Cortex of kidney (tissue), 1 donor: Measurements from ENCODE around the gene RPL41.
"Not testable (repeated sequence)": the region's sequence is repeated elsewhere in the genome, so short reads cannot be mapped to it uniquely, and the experiment has no call there.

Experiments
- DNase-seq: peaks from one replicate; lab custom pipeline; 2025; lab: John Stamatoyannopoulos, UW

Gene RPL41

DNA sequence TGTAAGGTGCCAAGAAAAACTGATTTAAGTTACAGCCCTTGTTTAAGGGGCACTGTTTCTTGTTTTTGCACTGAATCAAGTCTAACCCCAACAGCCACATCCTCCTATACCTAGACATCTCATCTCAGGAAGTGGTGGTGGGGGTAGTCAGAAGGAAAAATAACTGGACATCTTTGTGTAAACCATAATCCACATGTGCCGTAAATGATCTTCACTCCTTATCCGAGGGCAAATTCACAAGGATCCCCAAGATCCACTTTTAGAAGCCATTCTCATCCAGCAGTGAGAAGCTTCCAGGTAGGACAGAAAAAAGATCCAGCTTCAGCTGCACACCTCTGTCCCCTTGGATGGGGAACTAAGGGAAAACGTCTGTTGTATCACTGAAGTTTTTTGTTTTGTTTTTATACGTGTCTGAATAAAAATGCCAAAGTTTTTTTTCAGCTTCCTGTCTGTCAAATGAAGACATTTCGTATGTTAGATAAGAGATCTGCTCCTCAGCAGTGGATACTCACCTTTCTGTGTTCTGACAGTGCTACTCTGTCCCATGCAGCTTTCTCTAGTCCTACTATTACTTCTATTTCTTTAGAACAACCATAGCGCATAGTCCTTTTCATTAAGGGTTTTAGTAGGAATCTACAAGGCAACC lies 13.2 kb upstream of the RPL41 start:
- no peak for DNase-seq

- DNase-seq: no peak
Measured at GRCh38 chr12:56103823-56104108, 12.7 kb upstream of the RPL41 start.

DNA sequence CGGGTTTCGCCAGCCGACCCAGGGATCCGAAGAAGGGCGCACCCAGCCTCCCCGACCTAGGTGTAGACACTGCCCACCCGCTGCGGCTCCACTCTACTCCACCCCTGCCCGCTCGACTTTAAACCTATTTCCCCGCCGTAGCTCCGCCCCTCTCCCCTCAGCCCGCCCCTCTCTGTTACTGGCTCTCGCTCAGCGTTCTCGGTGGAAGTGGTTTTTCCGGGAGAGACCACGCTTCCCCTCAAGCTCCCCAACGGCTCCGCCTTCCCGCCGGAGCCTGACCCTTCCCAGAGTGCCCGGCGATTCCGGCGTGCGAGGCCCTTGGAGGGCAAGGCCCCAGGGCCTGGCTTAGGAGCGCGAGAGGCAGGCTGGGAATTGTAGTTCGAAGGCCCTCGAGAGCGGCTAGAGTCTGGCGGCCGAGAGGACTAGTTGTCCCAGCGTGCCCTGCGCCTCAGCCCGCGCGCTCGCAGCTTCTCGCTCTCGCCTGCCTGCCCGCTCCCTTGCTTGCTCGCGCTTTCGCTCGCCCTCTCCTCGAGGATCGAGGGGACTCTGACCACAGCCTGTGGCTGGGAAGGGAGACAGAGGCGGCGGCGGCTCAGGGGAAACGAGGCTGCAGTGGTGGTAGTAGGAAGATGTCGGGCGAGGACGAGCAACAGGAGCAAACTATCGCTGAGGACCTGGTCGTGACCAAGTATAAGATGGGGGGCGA lies 12.2 kb upstream of the RPL41 start, which contains the start of gene PA2G4:
Gene PA2G4, plus strand, starts transcription at position 451 of the 706 bp plus-strand sequence. Its CDS starts 179 bp downstream, at position 630.
- peak; percentile 94 for DNase-seq

GRCh38 chr12:56104815-56105608 lies 11.4 kb upstream of the RPL41 start:
- DNase-seq: no peak

GRCh38 chr12:56105609-56105902 lies 10.9 kb upstream of the RPL41 start:
- no peak for DNase-seq

- DNase-seq: no peak
Measured at GRCh38 chr12:56107242-56107641, 9.2 kb upstream of the RPL41 start.

DNA sequence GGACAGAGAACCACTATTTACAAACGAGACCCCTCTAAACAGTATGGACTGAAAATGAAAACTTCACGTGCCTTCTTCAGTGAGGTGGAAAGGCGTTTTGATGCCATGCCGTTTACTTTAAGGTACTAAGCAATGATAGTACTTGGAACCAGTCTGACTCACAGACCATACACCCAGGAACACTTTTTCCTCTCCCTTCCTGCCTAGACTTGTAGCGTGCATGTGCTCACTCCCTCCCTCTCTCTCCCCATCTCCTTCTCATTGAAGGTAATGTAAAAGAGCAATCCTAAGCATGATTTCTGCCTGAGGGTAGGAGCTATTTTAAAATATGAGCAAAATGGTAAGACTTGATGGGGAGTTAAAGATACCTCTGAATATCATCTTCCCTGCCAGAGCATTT lies 5.9 kb upstream of the RPL41 start:
- DNase-seq: no peak

GRCh38 chr12:56114084-56114483 lies 2.3 kb upstream of the RPL41 start:
- DNase-seq: no peak

GRCh38 chr12:56115329-56115728 lies 1.1 kb upstream of the RPL41 start:
- DNase-seq: no peak

GRCh38 chr12:56117082-56117706 lies 761 bp downstream of the RPL41 start:
- DNase-seq: not testable (repeated sequence)

- no peak for DNase-seq
Measured at GRCh38 chr12:56117778-56118687, 1.6 kb downstream of the RPL41 start, which contains the start of gene ZC3H10. Gene ZC3H10, plus strand, starts transcription at chr12:56118266. Its CDS starts 2,297 bp downstream, at chr12:56120563.

GRCh38 chr12:56118688-56119357 lies 2.4 kb downstream of the RPL41 start:
- DNase-seq: no peak

DNA sequence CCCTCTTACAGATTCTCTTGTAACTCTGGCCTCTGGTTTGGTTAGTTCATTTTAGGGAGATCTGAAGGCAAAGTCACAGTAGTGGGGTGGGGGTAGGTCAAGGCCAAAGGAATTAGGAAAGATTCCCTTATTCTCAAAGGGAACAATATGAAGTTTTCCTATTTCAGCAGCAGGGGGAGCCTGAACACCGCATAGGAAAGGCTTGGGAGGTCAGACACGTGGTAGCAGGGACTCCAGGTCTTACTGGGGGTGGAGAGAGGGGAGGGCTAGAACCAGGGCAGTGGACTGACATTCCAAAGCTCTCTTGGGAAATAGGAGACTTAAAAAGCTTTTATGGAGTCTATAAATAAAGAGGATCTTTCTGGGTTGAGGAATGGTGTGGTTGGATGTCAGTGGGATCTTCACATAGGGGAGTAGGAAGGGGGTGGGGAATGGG lies 2.9 kb downstream of the RPL41 start:
- DNase-seq: no peak

- no peak for DNase-seq
Measured at GRCh38 chr12:56120158-56120846, 3.9 kb downstream of the RPL41 start.

GRCh38 chr12:56121204-56121870 lies 4.9 kb downstream of the RPL41 start:
- no peak for DNase-seq

- no peak for DNase-seq
Measured at GRCh38 chr12:56122637-56123036, 6.2 kb downstream of the RPL41 start.

- no peak for DNase-seq
Measured at GRCh38 chr12:56124133-56124532, 7.7 kb downstream of the RPL41 start.

DNA sequence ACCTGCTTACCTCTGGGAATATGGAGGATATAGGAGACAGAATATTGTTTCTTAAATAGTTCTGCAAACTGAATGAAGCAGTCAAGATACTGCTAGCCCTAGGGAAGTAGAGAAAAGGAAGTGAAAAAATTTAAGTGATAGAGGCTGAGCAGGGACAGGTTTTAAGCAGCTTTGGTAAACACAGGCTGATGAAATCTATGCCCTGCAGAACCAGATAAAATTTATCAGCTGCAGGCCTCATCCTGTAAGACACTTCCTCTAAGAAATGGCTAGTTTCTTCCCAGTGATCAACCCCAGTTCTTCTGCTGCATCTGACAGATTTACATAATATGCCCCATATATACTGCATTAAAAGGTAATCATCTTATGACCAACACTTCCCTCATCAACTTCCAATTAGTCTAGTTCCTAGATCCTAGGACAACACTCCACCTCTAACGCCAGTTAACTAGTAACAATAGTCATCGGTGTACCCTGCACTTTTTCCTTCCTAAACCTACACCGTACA lies 10.4 kb downstream of the RPL41 start:
- DNase-seq: no peak

DNA sequence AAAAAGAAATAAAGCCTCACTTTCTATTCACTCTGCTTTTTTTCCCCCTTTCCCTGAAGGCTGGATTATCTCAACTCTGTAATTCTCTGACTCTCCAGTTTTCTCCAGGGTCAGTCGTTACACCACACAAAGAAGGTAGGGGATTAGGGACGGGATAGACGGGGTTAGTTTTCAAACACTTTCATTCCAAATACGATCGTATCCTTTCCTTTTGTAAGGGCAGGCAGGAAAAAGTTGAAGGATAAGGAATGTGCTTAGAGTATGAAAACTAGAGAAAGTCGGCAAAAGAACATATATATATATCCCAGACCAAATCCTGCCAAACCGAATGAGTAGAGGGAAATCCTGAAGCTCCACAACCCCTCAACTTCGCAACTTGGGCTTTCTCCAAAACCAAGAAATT lies 11.1 kb downstream of the RPL41 start:
- DNase-seq: no peak
